ENCODE data around the gene GPC2. TPM values are rescaled to one million over a fixed set of nuclear protein-coding genes. Genes with fewer than 3 reads are reported as not detected.

The GPC2 gene
- total RNA-seq, 1 donor from 2014 or later, result 106 TPM

DNA sequence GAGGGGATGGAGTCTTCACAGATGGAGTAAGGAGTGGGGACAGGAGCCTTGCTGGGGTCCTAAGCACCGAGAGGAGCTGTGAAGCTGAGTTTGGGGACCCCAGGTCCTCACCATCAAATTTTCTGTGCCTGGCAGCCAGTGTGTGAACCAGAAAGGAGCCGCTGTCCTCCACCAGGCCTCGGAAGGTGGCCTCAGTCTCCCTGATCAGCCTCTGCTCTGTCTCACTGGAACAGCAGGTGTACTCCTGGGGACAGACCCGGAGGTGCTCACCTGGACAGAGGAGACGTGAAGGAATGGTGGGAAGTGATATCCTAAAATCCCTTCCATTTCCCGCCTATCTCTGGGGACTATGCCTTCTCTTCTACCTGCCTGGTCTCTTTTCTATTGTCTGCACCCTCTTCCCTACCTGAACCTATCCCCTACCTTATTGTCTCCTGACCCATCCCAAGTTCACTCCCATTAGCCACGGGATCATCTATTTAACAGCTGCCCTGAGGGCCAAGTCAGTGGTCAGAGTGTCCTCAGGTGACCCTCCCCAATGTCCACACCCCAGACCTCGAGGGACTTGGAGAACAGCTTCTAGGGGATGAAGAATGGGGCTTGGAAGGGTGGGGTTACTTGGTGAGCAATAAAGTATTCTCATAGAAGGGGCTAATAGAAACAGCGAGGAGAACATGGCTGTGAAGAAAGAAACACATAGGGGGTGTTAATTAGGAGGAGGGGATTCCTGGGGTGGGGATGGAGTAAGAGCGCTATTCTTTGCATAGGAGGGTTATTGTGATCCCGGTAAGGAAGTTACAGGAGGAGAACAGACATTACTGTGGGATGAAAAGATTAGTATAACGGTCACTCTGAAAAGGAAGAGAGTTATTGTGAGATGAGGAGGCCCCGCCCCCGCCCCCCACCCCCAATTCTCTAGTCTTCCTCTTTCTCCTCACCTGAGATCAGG is 811 bp downstream of the GPC2 start:
- TF ChIP-seq, protein P1, sequence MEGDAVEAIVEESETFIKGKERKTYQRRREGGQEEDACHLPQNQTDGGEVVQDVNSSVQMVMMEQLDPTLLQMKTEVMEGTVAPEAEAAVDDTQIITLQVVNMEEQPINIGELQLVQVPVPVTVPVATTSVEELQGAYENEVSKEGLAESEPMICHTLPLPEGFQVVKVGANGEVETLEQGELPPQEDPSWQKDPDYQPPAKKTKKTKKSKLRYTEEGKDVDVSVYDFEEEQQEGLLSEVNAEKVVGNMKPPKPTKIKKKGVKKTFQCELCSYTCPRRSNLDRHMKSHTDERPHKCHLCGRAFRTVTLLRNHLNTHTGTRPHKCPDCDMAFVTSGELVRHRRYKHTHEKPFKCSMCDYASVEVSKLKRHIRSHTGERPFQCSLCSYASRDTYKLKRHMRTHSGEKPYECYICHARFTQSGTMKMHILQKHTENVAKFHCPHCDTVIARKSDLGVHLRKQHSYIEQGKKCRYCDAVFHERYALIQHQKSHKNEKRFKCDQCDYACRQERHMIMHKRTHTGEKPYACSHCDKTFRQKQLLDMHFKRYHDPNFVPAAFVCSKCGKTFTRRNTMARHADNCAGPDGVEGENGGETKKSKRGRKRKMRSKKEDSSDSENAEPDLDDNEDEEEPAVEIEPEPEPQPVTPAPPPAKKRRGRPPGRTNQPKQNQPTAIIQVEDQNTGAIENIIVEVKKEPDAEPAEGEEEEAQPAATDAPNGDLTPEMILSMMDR (conservative IDR thresholded peaks at IDR 0.05), result no peak
- Mint-ChIP-seq H3K4me1 (peaks cover 35% of the 10 kb centered on the region), H3K9me3 (peaks cover 2% of the 10 kb centered on the region), H3K27ac (ENCODE audit: unreplicated experiment) (peak overlapping the region; percentile 88), H3K4me3 (peak overlapping the region; percentile 98), H3K36me3 (ENCODE audit: low read depth) (peaks cover 8% of the 10 kb centered on the region), H3K27me3 (ENCODE audit: low read depth) (peaks cover 18% of the 10 kb centered on the region)
- no peak for DNase-seq (ENCODE audit: low read depth, low spot score)

DNA sequence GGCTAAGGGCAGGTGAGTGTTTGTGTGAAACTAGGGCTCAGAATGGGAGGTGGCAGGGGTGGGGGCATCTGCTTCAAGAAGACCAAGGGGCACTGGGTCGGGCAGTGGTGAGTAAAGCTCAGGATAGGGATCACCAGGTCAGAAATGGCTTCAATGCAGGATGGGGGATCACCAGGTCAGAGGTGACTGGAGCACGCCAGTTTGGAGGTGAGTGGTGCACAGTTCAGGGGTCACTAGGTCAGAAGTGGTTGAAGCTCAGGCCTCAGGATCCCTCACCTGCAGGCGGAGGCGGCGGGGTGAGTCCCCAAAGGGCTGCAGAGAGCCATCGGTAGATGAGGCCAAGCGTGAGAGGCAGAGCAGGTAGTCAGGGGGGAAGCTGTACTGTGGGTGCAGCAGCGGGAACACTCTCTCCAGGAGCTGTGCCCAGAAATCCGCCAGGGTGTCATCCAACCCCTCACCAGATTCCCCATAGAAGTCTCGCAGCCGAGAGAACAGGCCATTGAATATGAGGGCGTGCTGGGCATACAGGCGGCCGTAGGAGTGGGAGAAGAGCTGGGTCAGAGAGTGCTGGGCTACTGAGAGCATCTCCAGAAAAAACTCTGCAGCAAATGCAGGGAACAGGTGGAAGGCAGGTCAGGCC is 1.8 kb downstream of the GPC2 start:
- Mint-ChIP-seq H3K4me3 (peak overlapping the region; percentile 86), H3K9me3 (peaks cover 2% of the 10 kb centered on the region), H3K27me3 (ENCODE audit: low read depth) (peaks cover 15% of the 10 kb centered on the region), H3K4me1 (peaks cover 39% of the 10 kb centered on the region), H3K27ac (ENCODE audit: unreplicated experiment) (no peak overlapping the region), H3K36me3 (ENCODE audit: low read depth) (peaks cover 8% of the 10 kb centered on the region)
- DNase-seq (ENCODE audit: low read depth, low spot score), result no peak
- TF ChIP-seq, protein P1 (conservative IDR thresholded peaks at IDR 0.05), result no peak

DNA sequence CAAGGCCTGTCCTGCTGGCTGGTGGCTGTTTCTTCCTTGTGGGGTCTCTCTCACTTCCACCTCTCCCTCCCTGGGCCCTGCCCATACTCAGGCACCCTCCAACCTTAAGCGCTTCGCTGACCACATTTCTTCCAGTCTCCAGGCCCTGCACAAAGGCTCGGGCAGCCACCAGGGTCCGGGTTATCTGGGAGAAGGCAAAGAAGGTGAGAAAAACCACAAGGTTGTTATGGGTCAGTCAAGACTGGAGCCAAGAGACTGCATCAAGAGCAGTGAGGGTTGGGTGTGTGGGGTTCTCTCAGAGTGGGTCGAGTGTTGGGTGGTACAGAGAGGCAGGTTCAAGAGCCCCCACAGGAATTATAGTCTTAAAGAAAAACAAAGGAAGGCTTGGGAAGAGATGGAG is 2.6 kb downstream of the GPC2 start:
- peak overlapping the region; percentile 86 for H3K4me3 Mint-ChIP-seq
- TF ChIP-seq, protein P1 (conservative IDR thresholded peaks at IDR 0.05), result no peak
- peaks cover 8% of the 10 kb centered on the region for H3K36me3 Mint-ChIP-seq (ENCODE audit: low read depth)
- peaks cover 2% of the 10 kb centered on the region for H3K9me3 Mint-ChIP-seq
- H3K27ac Mint-ChIP-seq (ENCODE audit: unreplicated experiment), result no peak overlapping the region
- peaks cover 44% of the 10 kb centered on the region for H3K4me1 Mint-ChIP-seq
- DNase-seq (ENCODE audit: low read depth, low spot score), result no peak
- peaks cover 13% of the 10 kb centered on the region for H3K27me3 Mint-ChIP-seq (ENCODE audit: low read depth)

GRCh38 chr7:100173806-100174495 is 3.2 kb downstream of the GPC2 start:
- Mint-ChIP-seq H3K36me3 (ENCODE audit: low read depth) (peaks cover 8% of the 10 kb centered on the region), H3K4me1 (peaks cover 50% of the 10 kb centered on the region), H3K4me3 (peak overlapping the region; percentile 86), H3K9me3 (peaks cover 2% of the 10 kb centered on the region), H3K27ac (ENCODE audit: unreplicated experiment) (no peak overlapping the region), H3K27me3 (ENCODE audit: low read depth) (peaks cover 14% of the 10 kb centered on the region)
- TF ChIP-seq, protein P1 (conservative IDR thresholded peaks at IDR 0.05), result no peak
- no peak for DNase-seq (ENCODE audit: low read depth, low spot score)

DNA sequence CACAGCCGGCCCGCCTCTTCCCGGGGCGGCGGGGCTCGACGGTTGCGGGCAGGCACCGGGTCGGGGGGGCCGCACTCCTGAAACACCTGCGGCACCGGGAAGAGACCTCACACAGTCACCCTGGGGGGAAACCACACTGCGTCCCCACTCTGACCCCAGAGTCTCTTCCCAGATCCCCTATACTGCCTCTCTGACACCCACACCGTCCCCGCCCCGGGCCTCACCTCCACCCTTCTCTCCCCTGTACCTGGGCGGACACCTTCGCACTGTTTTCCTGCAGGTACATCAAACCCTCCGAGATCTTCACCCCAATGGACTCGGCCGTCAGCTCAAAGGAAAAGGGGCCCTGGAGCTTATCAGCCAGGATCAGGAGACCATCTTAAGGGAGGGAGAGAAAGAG is 5.3 kb downstream of the GPC2 start:
- Mint-ChIP-seq H3K27me3 (ENCODE audit: low read depth) (peaks cover 35% of the 10 kb centered on the region), H3K4me1 (peaks cover 65% of the 10 kb centered on the region), H3K4me3 (peak overlapping the region; percentile 69), H3K36me3 (ENCODE audit: low read depth) (peaks cover 8% of the 10 kb centered on the region), H3K9me3 (no peaks in the 10 kb centered on the region), H3K27ac (ENCODE audit: unreplicated experiment) (no peak overlapping the region)
- no peak for DNase-seq (ENCODE audit: low read depth, low spot score)
- TF ChIP-seq, protein P1 (conservative IDR thresholded peaks at IDR 0.05), result no peak

Measured in neural crest cell (in vitro differentiated cells).